Stimulated activated CD8-positive, alpha-beta memory T cell treated with anti-CD3 and anti-CD28 coated beads, Interleukin-2, amount 100 ng/mL, for 1 hour (primary cell): ENCODE measurements around the gene TNFRSF6B.
"Not testable (repeated sequence)": the region's sequence is repeated elsewhere in the genome, so short reads cannot be mapped to it uniquely, and the experiment has no call there.

ENCODE experiments used
- DNase-seq, 2 donors: peaks; one replicate each; pipeline ENCODE4 v3.0.0-alpha.2; 2020; ENCODE audit warnings: low read depth in 2 of 2

TNFRSF6B gene

GRCh38 chr20:63662813-63663189 is 33.7 kb upstream of the TNFRSF6B start:
- no peak for DNase-seq

GRCh38 chr20:63663332-63664066 is 33.0 kb upstream of the TNFRSF6B start:
- no peak for DNase-seq

GRCh38 chr20:63664143-63664851 is 32.2 kb upstream of the TNFRSF6B start:
- DNase-seq, result no peak

- no peak for DNase-seq
These were observed 31.4 kb upstream of the TNFRSF6B start for GRCh38 chr20:63664861-63665594.

- no peak for DNase-seq
These were observed 30.7 kb upstream of the TNFRSF6B start for GRCh38 chr20:63665708-63666107.

- DNase-seq, result no peak
These were observed 28.6 kb upstream of the TNFRSF6B start for GRCh38 chr20:63667858-63668257.

GRCh38 chr20:63668351-63668750 is 28.1 kb upstream of the TNFRSF6B start:
- no peak for DNase-seq

GRCh38 chr20:63671695-63672094 is 24.8 kb upstream of the TNFRSF6B start:
- not testable (repeated sequence) for DNase-seq

GRCh38 chr20:63672666-63673065 is 23.8 kb upstream of the TNFRSF6B start:
- no peak for DNase-seq

- DNase-seq, result no peak
These were observed 22.5 kb upstream of the TNFRSF6B start for GRCh38 chr20:63673951-63674350.

GRCh38 chr20:63675681-63676368 is 20.6 kb upstream of the TNFRSF6B start:
- no peak for DNase-seq

- DNase-seq, result no peak
These were observed 18.4 kb upstream of the TNFRSF6B start for GRCh38 chr20:63678071-63678470.

- no peak for DNase-seq
These were observed 17.6 kb upstream of the TNFRSF6B start for GRCh38 chr20:63678667-63679465.

- DNase-seq, result no peak
These were observed 16.6 kb upstream of the TNFRSF6B start for GRCh38 chr20:63679799-63680305.

- no peak for DNase-seq
These were observed 16.0 kb upstream of the TNFRSF6B start for GRCh38 chr20:63680427-63680826.

- no peak for DNase-seq
These were observed 15.4 kb upstream of the TNFRSF6B start for GRCh38 chr20:63680857-63681608.

GRCh38 chr20:63681609-63682142 is 14.8 kb upstream of the TNFRSF6B start:
- DNase-seq, result no peak

- DNase-seq, result no peak
These were observed 13.9 kb upstream of the TNFRSF6B start for GRCh38 chr20:63682384-63683139.
